HG03521 (cell line): ENCODE data around the gene ARRDC5.
"Not testable (repeated sequence)": the region's sequence is repeated elsewhere in the genome, so short reads cannot be mapped to it uniquely, and the experiment has no call there.

ENCODE experiments used
- ATAC-seq: cut with Tn5 transposase; IDR thresholded peaks from one replicate; pipeline ENCODE4 v1.9.1; 2021; ENCODE audit warnings: mild to moderate bottlenecking, moderate library complexity; ENCODE audit not compliant: unreplicated experiment

The ARRDC5 gene

DNA sequence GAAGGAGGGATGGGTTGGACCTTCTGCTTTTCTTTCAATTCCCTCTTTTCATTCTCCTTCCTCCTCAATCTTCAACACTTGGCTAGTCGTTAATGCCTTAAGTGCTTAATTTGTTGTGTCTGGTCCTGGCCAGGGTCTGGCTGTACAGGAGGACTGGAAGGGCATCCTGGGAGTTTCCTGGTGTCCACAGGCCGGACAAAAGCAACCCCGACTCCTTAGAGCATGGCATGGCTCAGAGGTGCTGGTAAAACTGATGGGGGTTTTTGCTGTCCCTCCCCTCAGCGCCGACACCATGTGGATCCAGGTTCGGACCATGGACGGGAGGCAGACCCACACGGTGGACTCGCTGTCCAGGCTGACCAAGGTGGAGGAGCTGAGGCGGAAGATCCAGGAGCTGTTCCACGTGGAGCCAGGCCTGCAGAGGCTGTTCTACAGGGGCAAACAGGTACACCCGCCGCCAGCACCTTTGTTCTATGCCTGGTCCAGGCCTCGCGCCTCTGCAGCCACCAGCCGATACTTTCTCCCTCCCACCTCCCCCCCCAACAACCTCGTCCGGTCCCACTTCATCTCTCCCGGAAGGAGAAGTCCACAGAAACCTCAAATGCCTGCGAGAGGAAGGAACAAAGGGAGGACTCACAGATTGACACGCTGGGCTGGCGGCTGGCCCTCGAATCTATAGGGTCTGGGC is 8.0 kb upstream of the ARRDC5 start:
- no peak for ATAC-seq

- peak; percentile 77 for ATAC-seq
Measured at GRCh38 chr19:4909897-4910593, 7.3 kb upstream of the ARRDC5 start.

DNA sequence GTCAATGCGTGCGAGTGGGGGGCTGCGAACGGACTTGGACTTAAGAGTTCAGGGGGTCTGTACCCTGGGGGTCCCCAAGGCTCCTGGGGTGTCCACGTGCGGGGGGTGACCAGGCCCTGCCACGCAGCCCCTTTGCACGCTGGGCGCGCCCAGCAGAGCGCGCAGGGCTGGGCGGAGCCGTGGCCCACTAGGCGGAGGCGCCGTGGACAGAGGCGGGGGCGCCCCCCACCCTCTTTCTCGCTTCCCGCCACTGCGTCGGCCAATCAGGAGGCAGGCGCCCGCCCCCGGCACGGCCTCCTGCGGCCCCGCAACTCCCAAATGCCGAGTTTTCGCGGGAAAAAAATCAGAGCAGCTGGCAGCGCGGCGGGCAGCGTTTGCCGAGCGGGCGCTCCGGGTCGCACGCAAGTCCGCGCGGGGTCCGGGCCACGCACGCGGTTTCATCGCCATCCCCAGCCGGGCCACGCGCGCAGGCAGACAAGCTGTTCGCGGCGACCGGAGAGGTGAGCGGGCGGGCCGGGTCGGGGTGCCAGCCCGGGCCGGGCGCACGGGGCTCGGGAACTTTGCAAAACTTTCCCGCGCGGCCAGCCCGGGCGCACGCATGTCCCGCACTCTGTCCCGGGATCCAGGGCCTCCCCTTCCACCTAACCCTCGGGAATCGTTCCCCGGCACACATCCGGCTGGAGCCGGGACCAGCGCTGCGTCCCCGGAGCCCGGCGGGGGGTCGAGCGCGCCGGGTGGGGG is 6.6 kb upstream of the ARRDC5 start, which contains the start of gene UHRF1:
Gene UHRF1 (plus strand): TSS at position 346 of the 741 bp plus-strand sequence. CDS start 1,385 bp downstream, outside the sequence.
- ATAC-seq = peak; percentile 4

DNA sequence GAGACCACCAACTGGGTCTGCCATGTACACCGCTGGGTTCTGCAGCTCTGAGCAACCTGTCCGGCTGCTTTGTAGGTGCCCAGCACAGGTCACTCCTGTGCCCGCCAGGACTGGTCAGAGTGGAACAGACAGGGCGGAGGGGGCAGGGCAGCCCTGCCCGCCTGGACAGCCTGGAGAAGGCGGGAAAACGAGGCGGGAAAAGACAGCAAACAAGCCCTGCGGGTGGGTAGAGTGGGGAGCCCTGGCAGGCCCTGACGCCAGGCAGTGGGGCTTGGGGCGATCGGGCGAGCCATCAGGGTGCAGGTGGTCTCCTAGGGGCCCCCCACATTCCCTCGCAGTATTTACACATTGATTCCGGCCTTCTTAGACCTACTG is 6.1 kb upstream of the ARRDC5 start:
- no peak for ATAC-seq

DNA sequence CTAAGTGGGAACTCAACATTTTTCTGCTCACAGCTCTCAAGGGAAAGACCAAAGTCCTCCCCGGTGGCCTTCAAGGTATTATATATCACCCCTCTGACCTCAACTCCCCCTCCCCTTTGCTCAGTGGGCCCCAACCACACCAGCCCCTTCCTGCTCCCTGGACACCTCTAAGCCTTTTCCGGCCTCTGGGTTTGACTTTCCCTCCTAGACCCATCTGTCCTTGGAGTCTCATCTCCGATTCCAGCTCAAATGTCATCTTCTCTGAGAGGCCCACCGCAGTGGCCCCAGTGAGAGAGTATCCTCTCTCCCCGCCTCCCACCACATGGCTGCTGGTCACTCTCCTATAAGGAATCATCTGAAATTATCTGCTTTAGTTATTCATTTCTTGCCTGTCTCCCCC is 5.7 kb upstream of the ARRDC5 start:
- ATAC-seq = no peak

GRCh38 chr19:4906963-4907362 is 4.3 kb upstream of the ARRDC5 start:
- ATAC-seq = no peak

GRCh38 chr19:4904481-4904880 is 1.8 kb upstream of the ARRDC5 start:
- no peak for ATAC-seq

- not testable (repeated sequence) for ATAC-seq
Measured at GRCh38 chr19:4900879-4901278, 1.8 kb downstream of the ARRDC5 start.

DNA sequence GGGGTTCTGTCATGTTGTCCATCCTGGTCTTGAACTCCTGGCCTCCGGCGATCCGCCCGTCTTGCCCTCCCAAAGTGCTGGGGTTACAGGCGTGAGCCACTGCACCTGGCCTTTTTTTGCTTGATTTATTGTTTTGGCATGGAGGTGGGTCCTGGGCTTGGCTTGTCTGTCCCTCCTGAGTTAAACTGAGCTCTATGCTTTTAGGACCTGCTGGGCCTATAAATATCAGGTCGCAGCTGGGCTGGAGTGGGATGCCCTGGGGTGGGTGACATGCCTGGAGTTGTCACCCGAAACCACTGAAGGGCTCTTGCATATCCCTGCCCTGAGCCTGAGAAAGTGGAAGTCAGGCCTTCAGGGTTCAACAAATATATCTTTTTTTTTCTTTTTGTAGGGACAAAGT is 5.5 kb downstream of the ARRDC5 start:
- no peak for ATAC-seq

- no peak for ATAC-seq
Measured at GRCh38 chr19:4896372-4896771, 6.3 kb downstream of the ARRDC5 start.

DNA sequence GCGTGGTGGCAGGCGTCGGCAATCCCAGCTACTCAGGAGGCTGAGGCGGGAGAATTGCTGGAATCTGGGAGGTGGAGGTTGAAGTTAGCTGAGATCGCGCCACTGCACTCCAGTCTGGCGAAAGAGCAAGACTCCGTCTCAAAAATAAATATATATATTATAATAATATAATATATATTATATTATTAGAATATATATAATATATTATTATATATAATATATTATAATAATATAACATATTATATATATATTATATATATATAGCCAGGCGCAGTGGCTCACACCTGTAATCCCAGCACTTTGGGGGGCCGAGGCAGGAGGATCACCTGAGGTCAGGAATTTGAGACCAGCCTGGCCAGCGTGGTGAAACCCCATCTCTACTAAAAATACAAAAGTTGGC is 9.7 kb downstream of the ARRDC5 start:
- not testable (repeated sequence) for ATAC-seq

- ATAC-seq = no peak
Measured at GRCh38 chr19:4891066-4891465, 11.6 kb downstream of the ARRDC5 start.

DNA sequence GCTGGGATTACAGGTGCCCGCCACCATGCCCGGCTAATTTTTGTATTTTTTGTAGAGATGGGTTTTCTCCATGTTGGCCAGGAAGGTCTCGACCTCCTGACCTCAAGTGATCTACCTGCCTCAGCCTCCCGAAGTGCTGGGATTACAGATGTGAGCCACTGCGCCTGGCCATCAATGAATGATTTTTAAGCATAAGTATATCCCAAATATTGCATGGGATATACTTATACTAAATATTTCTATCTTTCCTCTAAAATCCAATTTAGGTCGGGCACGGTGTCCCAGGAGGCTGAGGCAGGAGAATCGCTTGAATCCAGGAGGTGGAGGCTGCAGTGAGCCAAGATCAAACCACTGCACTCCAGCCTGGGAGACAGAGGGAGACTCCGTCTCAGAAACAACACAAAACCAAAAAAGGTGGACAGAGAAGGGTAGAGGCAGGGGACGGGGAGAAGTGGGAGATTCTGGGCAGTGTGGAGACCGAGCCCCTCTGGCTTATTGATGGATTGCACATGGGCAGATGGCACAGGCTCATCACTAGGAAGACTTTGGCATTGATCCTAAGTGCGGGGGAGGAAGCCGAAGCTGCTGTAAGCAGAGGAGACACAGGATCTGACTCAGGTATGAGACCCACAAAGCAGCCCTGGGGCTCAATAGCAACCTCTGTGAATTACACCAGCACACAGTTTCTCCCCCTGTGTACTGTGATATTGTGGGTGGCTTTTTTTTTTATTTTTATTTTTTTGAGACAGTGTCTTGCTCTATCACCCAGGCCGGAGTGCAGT is 13.5 kb downstream of the ARRDC5 start:
- ATAC-seq = no peak

DNA sequence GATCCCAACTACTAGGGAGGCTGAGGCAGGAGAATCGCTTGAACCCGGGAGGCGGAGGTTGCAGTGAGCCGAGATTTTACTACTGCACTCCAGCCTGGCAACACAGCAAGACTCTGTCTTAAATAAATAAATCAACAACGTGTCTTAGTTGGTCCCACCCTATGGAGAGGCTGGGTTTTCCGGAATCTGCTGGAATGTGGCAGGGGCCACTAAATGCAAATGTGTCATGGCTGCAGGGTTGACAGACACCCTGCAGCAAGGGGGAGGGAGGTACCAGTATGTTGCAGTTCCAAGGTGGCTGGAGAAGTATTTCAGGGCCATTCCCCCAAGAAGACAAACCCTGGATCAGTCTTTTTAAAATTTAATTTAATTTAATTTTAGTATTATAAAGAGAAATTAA is 14.9 kb downstream of the ARRDC5 start:
- not testable (repeated sequence) for ATAC-seq

DNA sequence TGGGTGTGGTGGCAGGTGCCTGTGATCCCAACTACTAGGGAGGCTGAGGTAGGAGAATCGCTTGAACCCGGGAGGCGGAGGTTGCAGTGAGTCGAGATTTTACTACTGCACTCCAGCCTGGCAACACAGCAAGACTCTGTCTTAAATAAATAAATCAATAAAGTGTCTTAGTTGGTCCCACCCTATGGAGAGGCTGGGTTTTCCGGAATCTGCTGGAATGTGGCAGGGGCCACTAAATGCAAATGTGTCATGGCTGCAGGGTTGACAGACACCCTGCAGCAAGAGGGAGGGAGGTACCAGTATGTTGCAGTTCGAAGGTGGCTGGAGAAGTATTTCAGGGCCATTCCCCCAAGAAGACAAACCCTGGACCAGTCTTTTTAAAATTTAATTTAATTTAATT is 17.7 kb downstream of the ARRDC5 start:
- not testable (repeated sequence) for ATAC-seq

- ATAC-seq = not testable (repeated sequence)
Measured at GRCh38 chr19:4882874-4883273, 19.8 kb downstream of the ARRDC5 start.

DNA sequence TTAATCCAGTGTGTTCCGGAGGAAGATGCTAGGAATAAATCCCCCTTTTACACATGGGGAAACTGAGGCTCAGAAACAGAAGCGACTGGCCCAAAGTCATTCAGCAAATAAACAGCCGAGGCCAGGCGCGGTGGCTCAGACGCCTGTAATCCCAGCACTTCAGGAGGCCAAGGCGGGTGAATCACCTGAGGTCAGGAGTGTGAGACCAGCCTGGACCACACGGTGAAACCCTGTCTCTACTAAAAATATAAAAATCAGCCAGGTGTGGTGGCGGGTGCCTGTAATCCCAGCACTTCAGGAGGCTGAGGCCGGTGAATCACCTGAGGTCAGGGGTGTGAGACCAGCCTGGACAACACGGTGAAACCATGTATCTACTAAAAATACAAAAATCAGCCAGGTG is 23.7 kb downstream of the ARRDC5 start:
- no peak for ATAC-seq

DNA sequence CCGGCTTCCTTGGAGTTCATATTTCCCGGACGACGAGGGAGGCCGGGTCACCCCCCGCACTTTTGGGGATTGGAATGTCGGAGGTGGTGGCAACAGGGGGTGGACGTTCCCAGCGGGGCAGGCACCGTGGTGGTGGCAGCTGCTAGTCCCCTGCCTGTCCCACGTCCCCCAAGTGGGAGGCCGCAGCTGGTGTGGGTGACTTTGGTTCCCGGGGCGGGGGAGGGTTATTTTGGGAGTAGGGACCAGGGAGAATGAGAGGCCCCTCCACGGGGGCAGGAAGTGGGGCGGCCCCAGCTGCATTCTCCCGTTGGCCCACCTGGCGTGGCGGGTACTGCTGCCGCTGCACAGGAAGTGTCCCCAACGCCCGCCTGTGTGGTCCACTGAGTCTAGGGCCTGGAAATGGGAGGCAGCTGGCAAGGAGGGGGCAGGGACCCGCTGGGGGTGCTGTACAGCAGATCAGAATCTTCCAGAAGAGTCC is 24.2 kb downstream of the ARRDC5 start:
- ATAC-seq = no peak

- no peak for ATAC-seq
Measured at GRCh38 chr19:4877753-4878490, 24.8 kb downstream of the ARRDC5 start.

DNA sequence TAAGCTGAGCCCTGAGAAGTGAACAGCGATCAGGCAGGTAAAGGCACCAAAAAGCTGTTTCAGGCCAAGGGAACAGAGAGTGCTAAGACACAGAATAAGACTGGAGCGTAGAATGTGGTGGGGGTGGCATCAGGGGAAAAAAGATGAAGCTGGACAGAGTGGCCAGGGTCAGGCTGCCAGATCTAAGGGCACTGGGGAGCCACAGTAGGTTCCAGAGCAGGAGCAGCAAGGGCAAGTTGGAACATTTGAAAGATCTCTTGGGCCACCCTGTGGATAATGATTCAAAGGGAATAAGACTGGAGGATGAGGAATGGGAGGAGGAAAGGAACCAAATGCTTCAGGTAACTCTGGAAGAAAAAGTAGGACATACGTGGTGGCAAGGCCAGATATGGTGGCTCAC is 28.8 kb downstream of the ARRDC5 start:
- ATAC-seq = no peak
